PC-3 (cell line): ENCODE results near the gene EMP1. TPM values are rescaled to one million over a fixed set of nuclear protein-coding genes. Genes with fewer than 3 reads are reported as not detected.

ENCODE experiments used
- ATAC-seq: fragments of 200-7000 bp; cut with Tn5 transposase; 2 replicates; pipeline ENCODE4 v1.9.1; 2020; ENCODE audit warnings: mild to moderate bottlenecking, moderate library complexity
- Bru-seq: library from RNA; stranded (reverse); fragments of 400-500 nt; gene quantifications from one replicate; lab custom pipeline; 2021; lab: Mats Ljungman, UMichigan
- BruChase-seq, 2 experiments: library from RNA; stranded (reverse); fragments of 400-500 nt; gene quantifications; one replicate each; lab custom pipeline; 2021; lab: Mats Ljungman, UMichigan
- BruUV-seq: library from RNA; stranded (reverse); fragments of 400-500 nt; replicated peaks from 2 replicates; lab custom pipeline; 2021; lab: Mats Ljungman, UMichigan
- CTCF ChIA-PET: fragments of 300-600 bp; sonication (Branson Sonifier 250); formaldehyde crosslinking; loops from one replicate; lab custom pipeline; 2022; ENCODE audit warnings: antibody characterized with exemption; lab: Charles Lee
- POLR2A ChIA-PET: fragments of 300-600 bp; sonication (Branson Sonifier 250); formaldehyde crosslinking; loops from one replicate; lab custom pipeline; 2022; ENCODE audit warnings: antibody characterized with exemption; ENCODE audit not compliant: unreplicated experiment; lab: Charles Lee
- DNase-seq: peaks from one replicate; pipeline ENCODE4 v3.0.0-alpha.2; 2015
- H2AFZ ChIP-seq: fragments of 300-600 bp; sonication (generic); 2 replicates; pipeline ENCODE4 v1.6.0; 2016; ENCODE audit warnings: antibody characterized with exemption, low read length
- H3F3A ChIP-seq: fragments of 300-600 bp; sonication (generic); one replicate; pipeline ENCODE4 v1.6.0; 2017; ENCODE audit warnings: antibody characterized with exemption, low read length, control low read depth, mild to moderate bottlenecking; ENCODE audit not compliant: unreplicated experiment
- H3K27ac ChIP-seq: fragments of 300-600 bp; sonication (generic); 2 replicates; pipeline ENCODE4 v1.5.1; 2016; ENCODE audit warnings: mild to moderate bottlenecking, low read length
- H3K27me3 ChIP-seq: fragments of 300-600 bp; sonication (generic); 2 replicates; pipeline ENCODE4 v1.6.1; 2016; ENCODE audit warnings: low read length, mixed read lengths
- H3K36me3 ChIP-seq: fragments of 300-600 bp; sonication (generic); 2 replicates; pipeline ENCODE4 v1.6.1; 2016; ENCODE audit warnings: low read depth, mixed run types, low read length, mixed read lengths
- H3K4me1 ChIP-seq: fragments of 300-600 bp; sonication (generic); 2 replicates; pipeline ENCODE4 v1.5.1; 2016; ENCODE audit warnings: low read length; ENCODE audit not compliant: insufficient read depth
- H3K4me2 ChIP-seq: fragments of 300-600 bp; sonication (generic); 2 replicates; pipeline ENCODE4 v1.6.0; 2016; ENCODE audit warnings: low read length
- H3K4me3 ChIP-seq: fragments of 300-600 bp; sonication (generic); 2 replicates; pipeline ENCODE4 v1.5.1; 2016; ENCODE audit warnings: mild to moderate bottlenecking, low read length, mixed read lengths
- H3K79me2 ChIP-seq: fragments of 300-600 bp; sonication (generic); 2 replicates; pipeline ENCODE4 v1.6.1; 2017; ENCODE audit warnings: low read length, mixed read lengths
- H3K9ac ChIP-seq: fragments of 300-600 bp; sonication (generic); 2 replicates; pipeline ENCODE4 v1.6.0; 2016; ENCODE audit warnings: mild to moderate bottlenecking, low read length
- H3K9me2 ChIP-seq: fragments of 300-600 bp; sonication (generic); replicated peaks from 2 replicates; pipeline ENCODE4 v1.6.1; 2016; ENCODE audit warnings: mixed run types, low read length, mixed read lengths
- H3K9me3 ChIP-seq: fragments of 300-600 bp; sonication (generic); 2 replicates; pipeline ENCODE4 v1.6.1; 2016; ENCODE audit warnings: low read length, mixed read lengths
- H4K20me1 ChIP-seq: fragments of 300-600 bp; sonication (generic); 2 replicates; pipeline ENCODE4 v1.6.1; 2016; ENCODE audit warnings: low read length, mixed read lengths
- CTCF ChIP-seq: fragments of 300-600 bp; sonication (generic); conservative IDR thresholded peaks from 2 replicates; pipeline ENCODE4 v1.5.1; 2017; ENCODE audit warnings: antibody characterized with exemption, low read depth, mild to moderate bottlenecking, low read length
- EZH2 ChIP-seq: fragments of 300-600 bp; sonication (generic); IDR thresholded peaks from one replicate; pipeline ENCODE4 v1.6.1; 2017; ENCODE audit warnings: antibody characterized with exemption, mild to moderate bottlenecking, low read length; ENCODE audit not compliant: unreplicated experiment
- EZH2phosphoT487 ChIP-seq: fragments of 300-600 bp; sonication (generic); IDR thresholded peaks from 2 replicates; pipeline ENCODE4 v1.6.1; 2018; ENCODE audit warnings: mild to moderate bottlenecking, antibody characterized with exemption, low read length, borderline replicate concordance
- intact Hi-C: fragments of 100-400 bp; cut with micrococcal nuclease; formaldehyde crosslinking; loops from 2 replicates; pipeline ENCODE4 v1.9.0; 2023
- long read RNA-seq: library from polyadenylated mRNA; unstranded; transcript quantifications from one replicate; pipeline ENCODE4 v2.0.0, GENCODE V29; 2021; ENCODE audit not compliant: unreplicated experiment
- total RNA-seq: library from RNA; depleted of rRNA; stranded (reverse); fragments of >200 nt; gene quantifications from 2 replicates; pipeline ENCODE4 v1.2.3, GENCODE V29; 2014; rRNA removed

Gene EMP1, protein sequence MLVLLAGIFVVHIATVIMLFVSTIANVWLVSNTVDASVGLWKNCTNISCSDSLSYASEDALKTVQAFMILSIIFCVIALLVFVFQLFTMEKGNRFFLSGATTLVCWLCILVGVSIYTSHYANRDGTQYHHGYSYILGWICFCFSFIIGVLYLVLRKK
- 158 and 187 TPM in 2 replicates for total RNA-seq
- percentile 98 among the genes with signal in this experiment for Bru-seq, nascent RNA
- percentile 98 among the genes with signal in this experiment for BruChase-seq, experiment 1, labeled RNA remaining after a 6-hour chase
- BruChase-seq, experiment 2, labeled RNA remaining after a 2-hour chase = percentile 97 among the genes with signal in this experiment
- long read RNA-seq, full-length matches to known transcripts = 83 of 128 reads
- long read RNA-seq, partial matches to known transcripts = 25 of 128 reads
- long read RNA-seq, other reads (novel, unspliced or antisense) = 20 of 128 reads

GRCh38 chr12:13196130-13196921 is at the start of gene EMP1:
Gene EMP1 (plus strand): TSS chr12:13196726. CDS start chr12:13211511, 14,785 bp downstream.
- peaks cover 48% of the 10 kb centered on the region for H3K79me2 ChIP-seq
- intact Hi-C loops = loop anchor here (1.0 to 5.0 kb wide), 3 partner anchors 14 to 98 kb away; no protein-coding TSS in a partner anchor
- peak within 1 kb of the TSS; percentile 100 for H3K4me3 ChIP-seq
- peaks cover 34% of the 10 kb centered on the region for H3K36me3 ChIP-seq
- POLR2A ChIA-PET = interaction anchor here (0.5 to 2.2 kb wide), 30 partner anchors 9 to 544 kb away, joined by 3 to 36 read pairs (median 7); partner anchors contain the start of gene FAM234B
- H3K9me3 ChIP-seq = no peaks in the 10 kb centered on the region
- CTCF ChIA-PET = interaction anchor here (0.6 to 0.8 kb wide), 4 partner anchors 16 to 360 kb away, joined by 3 to 4 read pairs (median 4); no protein-coding TSS in a partner anchor
- no peaks in the 10 kb centered on the region for H3K27me3 ChIP-seq
- TSS peak; percentile 29 for BruUV-seq
- peak within 1 kb of the TSS; percentile 99 for H3K27ac ChIP-seq
- peak within 1 kb of the TSS; percentile 86 for H3K4me2 ChIP-seq
- no peaks in the 10 kb centered on the region for H3K9me2 ChIP-seq
- H2AFZ ChIP-seq = no peak within 1 kb of the TSS
- peak within 1 kb of the TSS; percentile 98 for H3K9ac ChIP-seq
- H3F3A ChIP-seq = no peaks in the 10 kb centered on the region
- TF ChIP-seq CTCF = no peak
- TF ChIP-seq EZH2phosphoT487 = no peak
- TF ChIP-seq EZH2 = no peak
- DNase-seq (peak; percentile 98), ATAC-seq (peak; percentile 72)
- H4K20me1 ChIP-seq = peaks cover 47% of the 10 kb centered on the region
- H3K4me1 ChIP-seq = peaks cover 53% of the 10 kb centered on the region

GRCh38 chr12:13147688-13148484 is 48.6 kb upstream of the EMP1 start:
- no peaks in the 10 kb centered on the region for H3K79me2 ChIP-seq
- H3K4me3 ChIP-seq = no peak overlapping the region
- no peaks in the 10 kb centered on the region for H4K20me1 ChIP-seq
- no peaks in the 10 kb centered on the region for H3K27me3 ChIP-seq
- H3K9me3 ChIP-seq = no peaks in the 10 kb centered on the region
- no peaks in the 10 kb centered on the region for H3K9me2 ChIP-seq
- no peaks in the 10 kb centered on the region; the same call in 1 of the 2 replicates for H3K4me1 ChIP-seq
- POLR2A ChIA-PET = no interaction called here
- TF ChIP-seq EZH2phosphoT487 (no peak), CTCF (no peak), EZH2 (no peak)
- no peaks in the 10 kb centered on the region for H3K36me3 ChIP-seq
- no peak overlapping the region for H3K27ac ChIP-seq
- ATAC-seq = no peak
- H3K9ac ChIP-seq = no peak overlapping the region
- no peaks in the 10 kb centered on the region for H3F3A ChIP-seq
- DNase-seq = peak; percentile 35
- no peak overlapping the region for H3K4me2 ChIP-seq
- no peak overlapping the region for H2AFZ ChIP-seq
- CTCF ChIA-PET = no interaction called here
- intact Hi-C loops = no loop called here
- no TSS peak for BruUV-seq
